Ishikawa (cell line): Measurements from ENCODE around the gene RIPOR2.

ENCODE experiments used
- CEBPB ChIP-seq: IDR thresholded peaks from 2 replicates; pipeline ENCODE4 v1.6.1; 2012
- EP300 ChIP-seq: IDR thresholded peaks from 2 replicates; pipeline ENCODE4 v1.6.1; 2012; ENCODE audit warnings: borderline replicate concordance
- FOXM1 ChIP-seq: IDR thresholded peaks from 2 replicates; pipeline ENCODE4 v1.6.1; 2012; ENCODE audit warnings: low read depth, borderline replicate concordance
- NFIC ChIP-seq: IDR thresholded peaks from 2 replicates; pipeline ENCODE4 v1.6.1; 2012
- RAD21 ChIP-seq: IDR thresholded peaks from 2 replicates; pipeline ENCODE4 v1.6.1; 2012; ENCODE audit warnings: low read depth
- TAF1 ChIP-seq: IDR thresholded peaks from 2 replicates; pipeline ENCODE4 v1.6.1; 2012; ENCODE audit warnings: low read depth, mild to moderate bottlenecking
- TCF12 ChIP-seq: IDR thresholded peaks from 2 replicates; pipeline ENCODE4 v1.6.1; 2012; ENCODE audit warnings: low read depth
- TEAD4 ChIP-seq: IDR thresholded peaks from 2 replicates; pipeline ENCODE4 v1.6.1; 2012
- USF1 ChIP-seq: IDR thresholded peaks from 2 replicates; pipeline ENCODE4 v1.6.1; 2012
- ZBTB7A ChIP-seq: IDR thresholded peaks from 2 replicates; pipeline ENCODE4 v1.6.1; 2012; ENCODE audit warnings: low read depth

DNA sequence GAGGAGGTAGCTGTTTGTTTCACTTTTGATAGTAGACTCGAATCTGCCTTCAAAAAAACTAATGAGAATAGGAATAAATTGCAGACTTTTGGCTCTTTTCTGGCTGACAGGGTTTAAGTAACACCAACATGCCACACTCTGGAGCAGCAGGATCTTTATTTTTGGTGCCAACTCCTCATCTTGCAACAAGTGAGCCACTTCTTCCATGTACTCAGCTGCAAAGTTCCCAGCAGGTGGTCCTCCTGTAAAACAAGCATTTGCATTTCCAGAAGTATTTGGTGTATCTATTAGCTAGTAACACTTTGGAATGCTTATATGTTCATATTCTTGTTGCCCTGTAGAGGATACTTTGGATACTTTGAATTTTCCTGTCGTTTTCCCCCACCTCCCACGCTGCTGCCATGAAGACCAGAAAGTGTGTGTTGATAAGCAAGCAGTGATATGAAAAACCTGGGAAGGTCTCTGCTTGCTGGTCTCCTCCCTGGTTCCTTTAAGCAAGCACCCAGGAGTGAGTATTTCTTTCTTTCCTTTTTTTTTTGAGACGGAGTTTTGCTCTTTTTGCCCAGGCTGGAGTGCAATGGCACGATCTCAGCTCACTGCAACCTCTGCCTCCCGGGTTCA, 138.1 kb downstream of the RIPOR2 start:
- TF ChIP-seq TEAD4 (no peak), NFIC (no peak), CEBPB (no peak), EP300 (no peak), ZBTB7A (no peak), USF1 (no peak), TAF1 (no peak), FOXM1 (no peak), RAD21 (no peak), TCF12 (no peak)
